GM19438 (cell line): ENCODE measurements around the gene SLITRK4.

ENCODE experiments used
- ATAC-seq: cut with Tn5 transposase; IDR thresholded peaks from one replicate; pipeline ENCODE4 v1.9.1; 2021; ENCODE audit warnings: low read depth; ENCODE audit not compliant: unreplicated experiment

Gene SLITRK4, protein sequence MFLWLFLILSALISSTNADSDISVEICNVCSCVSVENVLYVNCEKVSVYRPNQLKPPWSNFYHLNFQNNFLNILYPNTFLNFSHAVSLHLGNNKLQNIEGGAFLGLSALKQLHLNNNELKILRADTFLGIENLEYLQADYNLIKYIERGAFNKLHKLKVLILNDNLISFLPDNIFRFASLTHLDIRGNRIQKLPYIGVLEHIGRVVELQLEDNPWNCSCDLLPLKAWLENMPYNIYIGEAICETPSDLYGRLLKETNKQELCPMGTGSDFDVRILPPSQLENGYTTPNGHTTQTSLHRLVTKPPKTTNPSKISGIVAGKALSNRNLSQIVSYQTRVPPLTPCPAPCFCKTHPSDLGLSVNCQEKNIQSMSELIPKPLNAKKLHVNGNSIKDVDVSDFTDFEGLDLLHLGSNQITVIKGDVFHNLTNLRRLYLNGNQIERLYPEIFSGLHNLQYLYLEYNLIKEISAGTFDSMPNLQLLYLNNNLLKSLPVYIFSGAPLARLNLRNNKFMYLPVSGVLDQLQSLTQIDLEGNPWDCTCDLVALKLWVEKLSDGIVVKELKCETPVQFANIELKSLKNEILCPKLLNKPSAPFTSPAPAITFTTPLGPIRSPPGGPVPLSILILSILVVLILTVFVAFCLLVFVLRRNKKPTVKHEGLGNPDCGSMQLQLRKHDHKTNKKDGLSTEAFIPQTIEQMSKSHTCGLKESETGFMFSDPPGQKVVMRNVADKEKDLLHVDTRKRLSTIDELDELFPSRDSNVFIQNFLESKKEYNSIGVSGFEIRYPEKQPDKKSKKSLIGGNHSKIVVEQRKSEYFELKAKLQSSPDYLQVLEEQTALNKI

DNA sequence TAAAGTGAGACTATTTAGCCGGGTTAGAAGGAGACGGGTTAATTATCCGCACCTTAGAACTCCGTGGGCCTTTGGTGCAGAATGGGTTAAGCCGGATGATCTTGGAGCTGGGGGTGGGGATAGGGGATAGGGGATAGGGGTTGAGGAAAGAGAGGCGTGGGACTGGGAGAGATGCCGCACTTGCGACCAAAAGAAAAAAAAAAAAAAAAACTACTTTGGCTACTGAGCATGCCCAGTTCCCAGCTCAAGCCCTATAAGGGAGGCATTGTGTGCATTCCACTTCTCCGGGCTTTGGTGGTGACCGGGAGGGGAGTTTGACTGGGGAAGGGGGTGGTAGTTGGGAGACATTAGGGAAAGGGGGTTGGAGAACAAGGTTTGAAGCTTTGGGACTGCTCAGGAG lies at the start of gene SLITRK4:
SLITRK4 (minus strand) TSS at position 187 of the 400 bp plus-strand sequence. CDS start 4,993 bp downstream, outside the sequence.
- no peak for ATAC-seq

DNA sequence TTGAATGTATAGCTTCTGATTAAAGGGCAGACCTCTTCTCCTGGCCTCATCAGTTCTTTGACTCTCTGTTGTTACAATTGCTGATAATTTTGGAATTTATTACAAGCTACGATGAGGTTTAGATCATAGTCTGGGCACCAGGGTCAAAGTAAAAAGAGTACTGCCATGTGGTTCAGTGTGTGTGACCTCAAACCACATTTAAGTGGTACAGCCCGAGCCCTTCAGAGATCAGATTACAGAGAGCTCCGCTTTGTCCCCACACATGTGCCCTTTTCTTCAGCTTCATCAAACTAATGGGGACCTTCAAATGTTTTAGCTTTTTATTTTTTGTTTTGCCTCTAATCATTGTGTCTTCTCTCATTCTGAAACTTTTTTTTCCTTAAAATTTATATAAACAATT lies 47.6 kb upstream of the SLITRK4 start:
- ATAC-seq = no peak

DNA sequence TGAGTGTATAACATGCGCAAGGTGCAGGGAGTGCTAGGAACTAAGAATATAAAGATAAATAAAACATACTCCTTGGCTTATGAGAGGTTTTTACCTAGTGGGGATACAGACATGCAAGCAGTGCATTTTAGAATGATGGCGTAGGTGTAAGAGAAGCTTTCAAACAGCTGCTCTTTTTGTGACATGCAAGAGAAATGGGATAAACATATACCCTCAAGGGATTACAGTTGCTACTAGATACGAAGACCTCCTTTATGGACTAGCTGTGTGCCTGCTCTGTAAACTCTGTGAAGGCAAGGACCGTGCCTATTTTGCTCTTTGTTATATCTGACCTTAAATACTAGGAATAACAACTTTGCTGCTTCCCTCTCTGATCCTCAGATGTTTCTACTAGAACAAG lies 39.0 kb upstream of the SLITRK4 start:
- no peak for ATAC-seq

DNA sequence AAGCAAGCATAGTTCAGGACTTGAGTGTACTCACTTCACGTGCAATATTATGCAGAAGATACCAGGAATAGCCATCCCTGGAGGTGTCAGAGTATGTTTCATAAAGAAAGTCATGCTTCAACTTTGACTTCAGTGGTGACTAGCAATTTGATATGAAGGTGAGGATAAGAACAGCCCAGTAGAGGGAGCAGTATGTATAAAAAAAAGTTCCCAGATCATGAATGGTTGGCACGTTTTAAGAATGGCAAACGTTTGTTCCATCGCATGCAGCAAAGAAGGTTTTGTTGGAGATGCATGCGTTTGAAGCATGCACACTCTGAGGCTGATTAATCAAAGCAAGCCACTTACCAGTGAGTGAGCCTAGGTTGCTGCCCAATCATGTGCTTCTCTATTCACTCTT lies 33.5 kb upstream of the SLITRK4 start:
- ATAC-seq = no peak

DNA sequence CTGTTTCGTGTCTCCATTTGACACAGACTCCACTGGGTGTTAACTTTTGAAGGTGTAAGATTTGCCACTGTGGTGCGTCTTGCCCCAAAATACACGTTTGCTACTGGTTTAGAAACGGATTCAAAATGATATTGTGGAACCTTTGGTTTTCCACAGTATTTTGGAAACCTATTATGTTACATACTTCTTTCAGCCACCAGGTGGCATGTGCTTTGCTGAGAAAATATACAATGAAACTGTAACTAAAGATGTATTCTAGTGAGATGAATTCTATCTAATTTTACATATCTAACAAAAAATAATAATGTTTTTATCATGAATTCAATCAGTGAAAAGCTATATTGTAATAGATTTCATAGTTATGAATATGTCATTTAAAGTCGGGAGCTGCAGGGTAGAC lies 28.4 kb upstream of the SLITRK4 start:
- no peak for ATAC-seq

DNA sequence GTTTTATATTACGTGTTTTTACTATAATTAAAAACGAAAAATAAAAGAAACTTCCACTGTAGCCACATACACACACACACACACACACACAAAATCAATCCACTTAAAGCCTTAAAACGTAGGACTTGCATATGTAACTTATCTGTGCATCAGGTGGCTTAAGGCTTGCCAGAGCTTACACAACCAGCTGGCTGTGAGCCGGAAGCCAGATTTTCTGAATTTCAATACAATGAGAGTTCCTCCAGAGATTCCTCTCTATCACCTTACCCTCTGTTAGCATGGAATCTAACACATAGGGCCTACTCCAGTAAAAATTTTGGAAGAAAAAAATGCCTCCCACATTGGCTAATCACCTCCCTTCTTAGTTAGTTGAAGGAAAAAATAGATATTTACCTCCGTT lies 27.9 kb upstream of the SLITRK4 start:
- ATAC-seq = no peak

DNA sequence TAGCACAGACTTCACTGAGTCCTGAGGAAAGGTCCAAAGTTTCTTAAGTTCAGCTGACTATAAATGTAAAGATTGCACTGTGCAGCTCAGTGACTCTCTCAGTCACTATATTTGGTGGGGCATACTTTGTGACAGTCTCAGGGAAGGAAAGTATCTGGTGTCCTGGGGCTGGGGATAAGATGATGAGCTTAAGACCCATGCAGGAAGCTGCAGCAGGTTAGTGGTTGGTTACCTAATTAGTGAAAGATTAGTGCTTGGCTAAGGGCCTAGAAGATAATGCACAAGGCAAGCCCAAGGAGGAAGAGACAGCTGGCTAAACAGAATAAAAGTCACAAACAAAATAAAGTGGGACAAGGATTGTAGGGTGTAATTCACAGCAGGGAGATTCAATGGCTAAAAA lies 25.4 kb upstream of the SLITRK4 start:
- ATAC-seq = no peak

DNA sequence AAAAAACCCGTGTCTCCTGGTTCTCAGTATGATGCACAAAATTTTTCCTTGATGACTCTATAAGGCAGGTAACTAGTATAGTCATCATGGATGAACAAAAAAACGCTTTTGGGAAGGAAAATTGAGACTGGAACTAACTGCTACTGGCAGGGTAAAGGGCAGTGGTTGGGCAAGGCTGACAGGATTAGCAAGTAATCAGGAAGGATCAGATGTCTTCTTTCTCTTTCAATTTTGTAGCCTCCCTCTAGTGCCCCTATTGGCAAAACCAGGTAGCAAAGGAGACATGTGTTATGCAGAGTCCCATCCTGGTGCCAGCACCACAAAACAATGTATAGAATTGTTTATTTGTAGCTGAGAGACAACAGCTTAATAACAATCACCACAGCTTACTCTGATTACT lies 12.8 kb upstream of the SLITRK4 start:
- no peak for ATAC-seq

DNA sequence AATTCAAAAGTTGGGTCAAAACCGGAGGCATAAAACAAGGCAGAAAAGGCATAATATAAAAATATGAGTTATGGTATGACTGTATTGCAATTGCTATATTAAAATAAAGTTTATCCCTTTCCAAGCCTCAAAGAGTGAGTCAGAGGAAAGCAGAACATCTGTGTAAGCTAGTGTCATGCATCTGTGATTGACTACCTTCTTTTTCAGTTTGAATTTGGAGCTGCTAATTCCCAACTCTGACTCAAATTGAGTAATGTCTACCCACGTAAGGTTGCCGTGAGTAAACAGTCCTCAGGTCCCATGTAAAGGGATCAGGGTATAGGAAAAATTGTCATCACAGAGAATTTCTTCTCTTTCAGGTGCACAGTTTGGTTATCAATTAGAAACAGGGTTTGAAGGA lies 6.5 kb upstream of the SLITRK4 start:
- no peak for ATAC-seq

DNA sequence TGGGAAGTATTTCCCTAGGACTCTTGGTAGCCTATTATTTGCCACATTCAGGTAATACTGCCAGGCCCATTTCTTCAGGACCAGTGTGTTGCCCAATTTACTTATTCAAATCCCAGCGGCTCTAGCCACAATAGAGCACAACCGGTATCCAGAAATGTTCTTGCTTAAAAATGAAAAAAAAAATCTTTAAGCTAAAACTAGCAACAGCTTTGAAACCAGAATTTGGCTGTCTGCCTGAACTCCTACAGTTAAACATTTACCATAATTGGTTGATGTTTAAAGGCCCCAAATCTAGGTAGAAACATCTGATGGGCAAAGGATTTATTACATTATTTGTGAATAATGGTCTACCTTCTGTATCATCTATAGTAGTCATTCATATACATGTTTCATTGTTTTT lies 930 bp upstream of the SLITRK4 start:
- ATAC-seq = no peak

DNA sequence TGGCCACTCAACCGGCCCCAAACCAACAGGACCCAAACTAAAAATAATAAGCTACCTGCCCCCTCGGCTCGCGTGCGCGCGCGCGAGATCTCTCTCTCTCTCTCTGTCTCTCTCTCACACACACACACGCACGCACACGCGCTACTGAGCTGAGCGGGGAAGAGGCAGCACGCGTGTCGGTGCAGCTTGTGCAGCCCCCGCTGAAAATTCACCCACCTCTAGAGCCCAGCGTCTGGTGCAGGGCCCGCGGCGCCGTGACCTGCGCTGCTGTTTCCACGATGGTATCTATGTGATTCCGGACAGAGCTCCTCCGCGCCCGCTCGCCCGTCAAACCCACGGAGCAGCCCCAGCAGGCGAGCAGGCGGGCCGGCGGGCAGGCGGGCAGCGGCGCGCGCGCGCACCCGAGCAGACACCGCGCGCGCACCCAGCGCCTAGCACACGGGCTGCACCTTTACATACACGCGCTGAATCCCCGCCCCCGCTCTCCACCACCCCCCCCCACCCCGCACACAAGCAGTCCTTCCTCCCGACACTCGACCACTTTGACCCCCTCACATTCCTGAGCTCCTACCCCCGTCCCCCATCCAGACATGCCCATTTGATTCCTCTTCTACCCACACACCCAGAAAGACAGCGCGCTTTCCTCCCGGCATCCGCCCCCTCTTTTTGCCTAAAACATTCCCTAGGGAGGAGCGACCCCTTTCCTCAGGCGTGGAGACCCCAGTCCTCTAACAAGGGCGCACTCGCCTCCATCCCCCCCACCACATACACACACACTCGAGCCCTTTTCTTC lies 1.0 kb downstream of the SLITRK4 start:
- no peak for ATAC-seq

DNA sequence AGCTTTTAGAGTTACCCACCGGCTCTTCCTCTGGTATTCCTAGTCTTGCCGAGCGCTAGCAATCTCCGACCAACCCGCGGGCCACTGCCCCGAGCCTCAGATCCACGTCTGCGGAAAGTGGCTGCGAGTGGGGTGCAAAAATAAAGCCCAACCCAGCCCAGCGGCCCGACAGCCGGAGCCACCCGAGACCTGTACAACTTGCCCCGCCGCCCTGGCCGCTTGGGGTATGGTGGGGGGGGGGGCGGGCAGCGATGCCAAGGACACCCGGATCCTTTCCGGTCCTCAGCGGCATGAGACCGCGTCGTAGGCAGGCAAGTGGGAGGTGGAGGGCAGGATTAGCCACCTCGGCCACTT lies 1.6 kb downstream of the SLITRK4 start:
- no peak for ATAC-seq

DNA sequence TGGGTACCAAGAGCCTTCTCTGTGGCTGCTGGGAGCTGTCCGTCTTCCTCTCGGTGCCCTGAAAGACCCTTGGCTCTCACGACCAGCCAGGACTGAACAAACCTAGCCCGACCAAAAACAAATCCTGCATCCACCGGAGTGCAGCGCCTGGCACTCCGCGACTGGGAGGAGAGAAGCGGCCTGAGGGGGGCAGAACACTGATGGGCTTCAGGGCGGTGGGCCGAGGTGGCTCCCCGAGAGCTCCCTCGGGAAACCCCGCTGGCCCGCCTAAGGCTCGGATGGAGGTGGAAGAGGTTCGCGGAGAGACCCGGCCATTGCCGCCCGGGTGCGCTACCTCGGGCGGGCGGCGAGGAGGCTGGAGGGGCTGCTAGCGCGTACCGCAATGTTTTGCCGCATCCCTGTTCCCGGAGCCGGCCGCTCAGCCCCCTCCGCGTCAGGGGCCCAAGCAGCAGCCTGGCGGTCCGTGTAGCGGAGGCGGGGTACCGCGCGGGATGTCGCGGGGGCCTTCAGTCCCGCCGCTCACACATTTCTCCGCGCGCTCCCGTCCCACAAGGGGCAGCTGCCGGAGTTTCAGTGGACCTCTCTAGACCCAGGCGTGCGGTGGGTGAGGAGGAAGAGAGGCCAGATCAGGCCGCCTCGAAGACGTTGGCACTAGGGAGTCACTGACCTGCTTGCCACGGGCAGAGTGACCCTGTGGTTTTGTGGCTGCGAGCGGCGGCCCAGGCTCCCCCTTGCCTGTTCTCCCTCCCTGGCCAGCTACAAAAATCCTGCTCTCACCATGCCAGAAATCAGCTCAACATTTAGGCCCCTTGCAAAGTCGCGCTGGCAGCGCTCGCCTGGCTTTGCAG lies 2.2 kb downstream of the SLITRK4 start:
- no peak for ATAC-seq

DNA sequence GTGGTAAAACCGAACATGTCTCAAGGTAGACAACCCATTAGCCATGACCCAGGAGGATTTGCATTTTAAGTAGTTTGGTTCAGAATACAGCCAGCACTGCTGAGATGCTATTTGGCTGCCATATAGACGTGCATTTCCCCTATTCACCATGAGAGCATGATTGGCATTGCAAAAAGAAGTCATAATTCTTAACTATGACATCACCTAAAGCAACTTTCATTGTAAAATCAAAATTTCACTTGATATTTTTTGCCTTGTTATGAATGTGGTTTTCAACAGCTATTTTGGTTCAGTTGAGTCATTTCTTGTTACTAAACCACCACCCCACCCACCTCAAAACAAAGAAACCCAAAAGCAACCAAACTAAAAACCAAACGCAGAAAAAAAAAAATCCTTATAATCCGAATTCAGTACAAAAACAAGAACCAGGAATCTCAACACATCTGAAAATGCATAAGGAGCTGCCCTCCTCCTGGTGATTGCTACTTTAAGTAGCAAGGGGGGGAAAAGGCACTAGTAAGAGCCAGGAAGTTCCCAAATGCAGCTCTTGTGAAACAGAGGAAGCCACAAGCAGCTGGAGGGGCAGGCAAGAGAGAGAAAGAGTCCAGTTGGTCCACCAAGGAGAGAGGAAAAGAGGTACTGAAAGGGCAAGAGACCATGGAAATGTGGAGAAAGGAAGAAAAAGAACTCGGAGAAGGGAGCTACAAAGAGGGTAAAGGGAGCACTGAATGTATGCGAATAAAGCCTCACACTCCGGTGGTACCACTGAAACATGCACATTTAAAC lies 3.1 kb downstream of the SLITRK4 start:
- no peak for ATAC-seq

DNA sequence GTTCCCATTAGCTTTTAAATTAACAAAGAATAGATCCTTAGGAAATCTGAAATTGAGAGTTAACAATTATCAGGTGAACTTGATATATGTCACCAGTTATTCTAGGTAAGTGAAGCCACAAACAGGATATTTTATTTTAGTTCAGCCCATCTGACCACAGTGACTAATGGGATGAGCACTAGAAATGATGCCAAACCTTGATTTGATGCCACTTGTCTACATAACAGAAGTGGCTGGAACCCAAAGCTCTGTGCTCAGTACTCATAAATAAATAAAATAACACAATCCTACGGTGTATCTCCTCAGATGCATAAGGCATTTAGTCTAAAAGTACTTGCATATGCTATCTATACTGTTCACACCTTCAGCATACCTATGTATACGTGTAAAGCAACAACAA lies 12.2 kb downstream of the SLITRK4 start:
- ATAC-seq = no peak

DNA sequence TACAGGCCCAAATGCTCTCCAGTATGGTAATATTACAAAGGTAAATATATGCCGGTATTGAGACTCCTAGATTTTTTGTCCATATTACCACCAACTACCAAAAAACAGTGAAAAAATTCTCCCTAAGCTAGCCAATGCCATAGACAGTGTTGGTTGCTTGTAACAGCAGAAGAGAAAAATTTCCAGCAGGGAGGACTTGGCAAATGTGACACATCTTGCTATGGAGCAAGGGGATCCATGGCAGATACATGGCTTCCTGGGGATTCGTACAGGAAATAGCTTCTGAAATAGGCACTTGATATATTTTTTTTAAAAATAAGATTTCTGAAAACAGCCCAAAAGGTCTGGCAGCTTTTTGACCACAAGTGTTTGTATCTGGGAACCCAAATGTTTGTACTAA lies 14.6 kb downstream of the SLITRK4 start:
- ATAC-seq = no peak

DNA sequence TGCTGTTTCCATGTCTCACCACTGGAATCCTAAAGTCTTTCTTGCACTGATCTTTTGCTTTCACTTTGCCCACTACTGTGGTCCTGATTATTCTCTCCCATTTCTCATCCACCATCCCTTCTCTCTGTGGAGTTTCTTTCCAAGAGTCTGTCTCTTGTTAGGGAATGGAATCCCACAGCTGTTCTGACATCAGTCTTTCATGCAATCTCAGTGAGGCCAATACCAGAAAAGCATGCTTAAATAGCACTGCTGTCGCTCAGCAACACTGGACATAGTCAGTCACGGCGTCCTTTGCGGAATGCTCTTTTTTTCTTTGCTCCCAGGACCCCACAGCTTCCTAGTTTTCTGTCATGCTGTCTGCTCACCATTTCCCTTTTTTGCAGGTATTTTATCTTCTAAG lies 20.1 kb downstream of the SLITRK4 start:
- no peak for ATAC-seq

DNA sequence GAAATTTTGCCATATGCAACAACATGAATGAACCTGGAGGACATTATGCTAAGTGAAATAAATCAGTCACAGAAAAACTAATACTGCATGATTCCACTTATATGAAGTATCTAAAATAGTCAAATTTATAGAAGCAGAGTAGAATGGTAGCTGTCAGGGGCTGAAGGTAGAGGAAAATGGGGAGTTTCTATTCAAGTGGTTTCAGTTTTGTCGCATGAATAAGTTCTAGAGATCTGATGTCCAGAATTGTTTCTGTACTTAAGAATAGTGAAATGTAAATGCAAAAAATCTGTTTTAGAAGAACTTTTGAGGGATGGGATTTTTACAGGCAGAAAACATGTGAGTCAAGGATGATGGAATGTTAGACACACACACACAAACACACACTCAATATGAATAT lies 34.1 kb downstream of the SLITRK4 start:
- ATAC-seq = no peak

DNA sequence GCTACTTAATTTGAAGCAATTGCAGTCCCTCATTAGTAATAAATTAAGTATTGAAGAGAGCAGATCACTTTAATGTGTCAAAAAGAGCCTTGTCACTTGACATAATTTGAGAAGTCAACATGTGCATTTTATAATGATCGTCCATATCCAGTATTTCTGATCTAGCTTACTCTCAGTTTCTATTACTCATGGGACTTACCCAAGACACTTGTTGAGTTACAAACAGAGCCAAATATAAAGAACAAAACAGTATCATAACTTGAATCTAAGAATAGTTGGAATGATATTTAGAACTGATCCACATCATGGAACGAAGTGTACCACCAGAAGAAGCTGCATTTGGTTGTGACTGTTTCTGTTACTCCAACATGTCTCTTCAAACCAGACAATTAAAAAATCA lies 54.7 kb downstream of the SLITRK4 start:
- ATAC-seq = no peak

DNA sequence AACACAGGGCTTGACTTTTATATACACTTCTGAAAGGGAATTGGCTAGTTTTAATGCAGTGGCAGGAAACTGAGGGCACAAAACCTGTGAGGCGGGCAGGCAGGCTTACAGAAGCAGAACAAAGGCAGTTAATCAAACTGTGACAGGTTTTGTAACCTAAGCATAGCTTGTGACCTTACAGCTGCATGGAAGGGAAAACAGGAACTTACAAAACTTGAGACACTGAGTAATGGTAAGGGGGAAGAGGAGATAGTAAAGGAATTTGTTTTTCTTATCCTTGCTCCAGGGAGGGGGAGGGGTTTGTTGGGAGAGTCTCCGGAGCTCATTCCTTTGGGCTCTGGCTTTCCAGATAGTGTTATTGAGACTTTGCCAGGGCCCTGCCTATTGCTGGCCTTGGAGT lies 55.6 kb downstream of the SLITRK4 start:
- ATAC-seq = no peak
